ENCODE results near the gene CDKAL1. TPM values are rescaled to one million over a fixed set of nuclear protein-coding genes. Genes with fewer than 3 reads are reported as not detected.

CDKAL1 gene
- total and polyA plus RNA-seq, 10 of the 15 experiments (the other 5 are each of a cell fraction or from before 2014, with no cell fraction given): 10.7 to 26.9 (median 17.3) TPM

- POLR2A ChIA-PET: no interaction called here
- SMC1A ChIA-PET (ENCODE audit: uncharacterized antibody, unreplicated experiment): interaction anchor here (0.9 to 6.2 kb wide), 4 partner anchors 7 to 1018 kb away, joined by 3 to 33 read pairs (median 4); no protein-coding TSS in a partner anchor
- Histone ChIP-seq H3K4me3 (no peak overlapping the region), H4K20me1 (ENCODE audit: control insufficient read depth, insufficient read depth) (no peaks in the 10 kb centered on the region), H3K36me3 (ENCODE audit: control insufficient read depth in 2 of 2, insufficient read depth in 2 of 2, low read length in 1 of 2) (no peaks in the 10 kb centered on the region; a peak in 2 of 4 replicates), H3K27me3 (replicated peaks in 1 of 2; ENCODE audit: control insufficient read depth in 2 of 2, insufficient read depth in 2 of 2, low read length in 1 of 2) (no peaks in the 10 kb centered on the region), H2AFZ (ENCODE audit: control insufficient read depth, low read depth, low read length) (no peak overlapping the region), H3K79me2 (ENCODE audit: control insufficient read depth, insufficient read depth, low read length) (no peaks in the 10 kb centered on the region), H3K4me2 (ENCODE audit: control insufficient read depth, insufficient read depth) (no peak overlapping the region), H3K27ac (ENCODE audit: control insufficient read depth, insufficient read depth) (no peak overlapping the region), H3K4me1 (ENCODE audit: control insufficient read depth, insufficient read depth, low read length) (no peaks in the 10 kb centered on the region), H3K9me3 (replicated peaks; ENCODE audit: control insufficient read depth, insufficient read depth, low read length) (no peaks in the 10 kb centered on the region; the same call in 2 of the 3 replicates), H3K9ac (ENCODE audit: control insufficient read depth, insufficient read depth, low read length) (no peak overlapping the region)
- RAD21 ChIA-PET (ENCODE audit: unreplicated experiment): no interaction called here
- CTCF ChIA-PET: no interaction called here
- FAIRE-seq: no peak
- no peak for ATAC-seq
- intact Hi-C loops (cut with micrococcal nuclease; ENCODE audit: unreplicated experiment): no loop called here
- BruUV-seq (replicated peaks): no TSS peak
- no peak for DNase-seq (ENCODE audit: low read depth, low spot score)
- in situ Hi-C loops (cut with MboI): loop anchor here (25.0 kb wide), 2 partner anchors 866 to 1366 kb away; no protein-coding TSS in a partner anchor
- TF ChIP-seq E4F1 (IDR thresholded peaks at IDR 0.05; ENCODE audit: borderline replicate concordance, partially characterized antibody) (no peak), ELK1 (IDR thresholded peaks at IDR 0.05; ENCODE audit: low read depth, low read length) (no peak), RAD51 (IDR thresholded peaks at IDR 0.05) (no peak), STAT1 (conservative IDR thresholded peaks at IDR 0.05) (no peak), CHD2 (IDR thresholded peaks at IDR 0.05; ENCODE audit: borderline replicate concordance, low read depth, low read length) (no peak), JUNB (IDR thresholded peaks at IDR 0.05) (no peak), WRNIP1 (IDR thresholded peaks at IDR 0.05; ENCODE audit: borderline replicate concordance, low read depth, low read length) (no peak), ZNF217 (IDR thresholded peaks at IDR 0.05) (no peak), RAD21 (IDR thresholded peaks at IDR 0.05; ENCODE audit: insufficient read depth, low read depth, low read length) (no peak), E2F8 (IDR thresholded peaks at IDR 0.05; ENCODE audit: low read depth, partially characterized antibody) (no peak), NFYA (IDR thresholded peaks at IDR 0.05; ENCODE audit: borderline replicate concordance, low read depth, low read length) (no peak), ATF2 (IDR thresholded peaks at IDR 0.05; ENCODE audit: low read length) (no peak)
Observed at GRCh38 chr6:20571261-20571660, 37.0 kb downstream of the CDKAL1 start.
